ENCODE measurements around the gene LAMA5. TPM values are rescaled to one million over a fixed set of nuclear protein-coding genes. Genes with fewer than 3 reads are reported as not detected.

LAMA5 gene
- total RNA-seq, 3 donors from 2014 or later, result 16.6 to 114 (median 53.3) TPM

GRCh38 chr20:62309198-62309944 is 57.7 kb downstream of the LAMA5 start:
- Histone ChIP-seq H3K27ac (no peak overlapping the region), H3K9me3 (no peaks in the 10 kb centered on the region), H3K27me3 (no peaks in the 10 kb centered on the region), H3K4me1 (peaks cover 6 to 7% of the 10 kb centered on the region in 2 donors), H3K4me3 (no peak overlapping the region), H3K36me3 (no peaks in the 10 kb centered on the region)
- DNase-seq (ENCODE audit: low spot score in 2 of 2), result no peak
- TF ChIP-seq CTCF (IDR thresholded peaks at IDR 0.05) (no peak), POLR2A (IDR thresholded peaks at IDR 0.05) (no peak), POLR2AphosphoS5 (IDR thresholded peaks at IDR 0.05) (no peak)
- intact Hi-C loops (cut with DNase I; ENCODE audit: low total_unique reads), result no loop called here

GRCh38 chr20:62308102-62308822 is 58.9 kb downstream of the LAMA5 start:
- TF ChIP-seq POLR2AphosphoS5 (IDR thresholded peaks at IDR 0.05) (no peak), CTCF (IDR thresholded peaks at IDR 0.05) (no peak), POLR2A (IDR thresholded peaks at IDR 0.05) (no peak)
- H3K4me1 ChIP-seq, result peaks cover 6 to 14% of the 10 kb centered on the region in 2 donors
- no peak for DNase-seq (ENCODE audit: low spot score in 2 of 2)
- H3K36me3 ChIP-seq, result no peaks in the 10 kb centered on the region
- H3K27me3 ChIP-seq, result no peaks in the 10 kb centered on the region
- intact Hi-C loops (cut with DNase I; ENCODE audit: low total_unique reads), result no loop called here
- no peak overlapping the region for H3K27ac ChIP-seq
- no peak overlapping the region for H3K4me3 ChIP-seq
- H3K9me3 ChIP-seq, result no peaks in the 10 kb centered on the region

GRCh38 chr20:62307226-62308101 is 59.6 kb downstream of the LAMA5 start:
- Histone ChIP-seq H3K36me3 (no peaks in the 10 kb centered on the region), H3K27ac (no peak overlapping the region), H3K4me3 (no peak overlapping the region), H3K4me1 (peaks cover 6 to 14% of the 10 kb centered on the region in 2 donors), H3K9me3 (no peaks in the 10 kb centered on the region), H3K27me3 (no peaks in the 10 kb centered on the region)
- intact Hi-C loops (cut with DNase I; ENCODE audit: low total_unique reads), result no loop called here
- DNase-seq (ENCODE audit: low spot score in 2 of 2), result no peak
- no peak for TF ChIP-seq CTCF (IDR thresholded peaks at IDR 0.05)
- no peak for TF ChIP-seq POLR2AphosphoS5 (IDR thresholded peaks at IDR 0.05)
- TF ChIP-seq POLR2A (IDR thresholded peaks at IDR 0.05), result no peak

GRCh38 chr20:62306414-62307187 is 60.5 kb downstream of the LAMA5 start:
- DNase-seq (ENCODE audit: low spot score in 2 of 2), result no peak
- H3K9me3 ChIP-seq, result no peaks in the 10 kb centered on the region
- no peak overlapping the region for H3K4me3 ChIP-seq
- H3K36me3 ChIP-seq, result no peaks in the 10 kb centered on the region
- TF ChIP-seq CTCF (IDR thresholded peaks at IDR 0.05), result no peak
- TF ChIP-seq POLR2A (IDR thresholded peaks at IDR 0.05), result no peak
- no peak for TF ChIP-seq POLR2AphosphoS5 (IDR thresholded peaks at IDR 0.05)
- intact Hi-C loops (cut with DNase I; ENCODE audit: low total_unique reads), result no loop called here
- peaks cover 6 to 14% of the 10 kb centered on the region in 2 donors for H3K4me1 ChIP-seq
- no peaks in the 10 kb centered on the region for H3K27me3 ChIP-seq
- no peak overlapping the region for H3K27ac ChIP-seq

All from breast epithelium (tissue), 4 donors.